HG03565 (cell line): Measurements from ENCODE around the gene PDE10A.

ENCODE experiments used
- ATAC-seq: cut with Tn5 transposase; IDR thresholded peaks from one replicate; pipeline ENCODE4 v1.9.1; 2021; ENCODE audit warnings: mild to moderate bottlenecking, moderate library complexity; ENCODE audit not compliant: unreplicated experiment

PDE10A gene

GRCh38 chr6:165678904-165679303, 15.9 kb upstream of the PDE10A start:
- ATAC-seq, result no peak

DNA sequence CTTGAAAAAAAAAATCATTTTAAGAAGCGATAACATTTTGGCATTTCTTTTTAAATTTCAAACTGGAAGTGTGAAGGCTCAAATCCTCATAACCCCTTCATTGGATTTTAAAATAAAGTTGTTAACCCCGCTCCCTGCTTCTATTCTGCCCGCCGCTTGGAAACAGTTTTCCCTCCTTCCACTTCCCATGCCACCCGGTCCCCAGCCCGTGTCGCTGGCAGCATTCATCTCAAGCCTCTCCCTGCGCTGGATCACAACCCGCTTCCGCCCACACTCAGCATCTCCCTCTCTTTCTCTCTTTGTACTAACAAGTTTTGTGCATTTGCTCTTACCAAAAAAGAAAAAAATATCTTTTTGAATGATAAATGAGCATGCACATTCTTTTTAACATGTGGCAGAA, 15.4 kb upstream of the PDE10A start:
- ATAC-seq, result no peak

GRCh38 chr6:165677091-165677490, 14.1 kb upstream of the PDE10A start:
- ATAC-seq, result no peak

GRCh38 chr6:165676435-165677068, 13.5 kb upstream of the PDE10A start:
- no peak for ATAC-seq

- ATAC-seq, result no peak
Measured at GRCh38 chr6:165675120-165675519, 12.1 kb upstream of the PDE10A start.

GRCh38 chr6:165674155-165675029, 11.4 kb upstream of the PDE10A start:
- ATAC-seq, result no peak

DNA sequence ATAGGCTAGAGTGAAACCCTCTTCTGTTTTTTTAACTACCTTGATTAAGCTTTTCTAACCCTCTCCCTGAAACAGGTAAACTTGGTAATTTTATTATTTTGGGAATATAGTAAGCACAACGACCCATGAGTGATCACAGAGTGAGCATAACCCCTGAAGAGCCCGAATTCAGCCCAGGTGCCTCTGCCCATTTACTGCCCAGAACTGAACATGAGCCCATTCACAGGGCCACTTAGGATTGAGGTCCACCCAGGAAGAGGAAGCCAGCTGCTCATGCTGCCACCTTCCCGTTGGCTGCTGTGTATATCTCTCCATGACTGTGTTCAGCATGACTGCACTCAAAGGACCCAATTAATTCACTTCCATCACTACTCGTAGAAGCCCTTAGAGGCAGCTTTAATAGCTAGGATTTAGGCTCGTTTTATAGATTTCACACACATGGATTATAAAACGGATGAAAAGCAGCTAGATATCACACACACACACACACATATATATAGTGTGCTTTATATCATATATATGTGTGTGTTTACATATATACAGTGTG, 8.3 kb upstream of the PDE10A start:
- no peak for ATAC-seq

DNA sequence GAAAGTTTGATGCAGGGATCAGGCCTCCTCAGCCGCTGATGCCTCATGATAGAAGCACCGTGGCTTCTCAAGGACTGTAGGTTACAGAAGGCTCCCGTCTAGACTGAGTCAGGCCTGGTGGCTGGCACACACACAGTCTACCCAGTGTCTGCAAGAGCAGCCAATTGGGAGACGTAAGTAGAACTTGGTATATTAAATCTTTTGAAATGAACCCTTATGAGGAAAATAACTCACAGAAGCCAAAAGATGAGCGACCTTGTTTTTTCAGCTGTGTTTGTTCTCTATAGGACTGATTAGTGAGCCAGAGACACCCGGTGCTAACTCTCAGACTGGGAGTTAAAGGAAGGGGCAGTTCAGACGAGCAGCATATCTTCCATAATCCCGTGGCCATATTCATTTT, 5.9 kb upstream of the PDE10A start:
- ATAC-seq, result no peak

DNA sequence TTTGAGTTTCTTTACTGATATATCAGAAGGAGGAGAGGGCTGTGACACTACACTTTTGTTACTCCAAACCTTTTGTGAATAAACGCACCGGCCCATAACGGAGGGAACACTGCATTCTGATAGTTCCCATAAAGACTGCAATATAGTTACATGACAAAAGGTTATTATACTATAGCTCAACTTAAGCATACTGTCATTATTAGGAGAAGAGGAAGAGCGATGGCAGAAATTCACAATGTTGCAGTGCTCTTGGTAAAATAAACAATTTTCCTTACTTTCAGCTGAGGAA, 2.3 kb upstream of the PDE10A start:
- no peak for ATAC-seq

DNA sequence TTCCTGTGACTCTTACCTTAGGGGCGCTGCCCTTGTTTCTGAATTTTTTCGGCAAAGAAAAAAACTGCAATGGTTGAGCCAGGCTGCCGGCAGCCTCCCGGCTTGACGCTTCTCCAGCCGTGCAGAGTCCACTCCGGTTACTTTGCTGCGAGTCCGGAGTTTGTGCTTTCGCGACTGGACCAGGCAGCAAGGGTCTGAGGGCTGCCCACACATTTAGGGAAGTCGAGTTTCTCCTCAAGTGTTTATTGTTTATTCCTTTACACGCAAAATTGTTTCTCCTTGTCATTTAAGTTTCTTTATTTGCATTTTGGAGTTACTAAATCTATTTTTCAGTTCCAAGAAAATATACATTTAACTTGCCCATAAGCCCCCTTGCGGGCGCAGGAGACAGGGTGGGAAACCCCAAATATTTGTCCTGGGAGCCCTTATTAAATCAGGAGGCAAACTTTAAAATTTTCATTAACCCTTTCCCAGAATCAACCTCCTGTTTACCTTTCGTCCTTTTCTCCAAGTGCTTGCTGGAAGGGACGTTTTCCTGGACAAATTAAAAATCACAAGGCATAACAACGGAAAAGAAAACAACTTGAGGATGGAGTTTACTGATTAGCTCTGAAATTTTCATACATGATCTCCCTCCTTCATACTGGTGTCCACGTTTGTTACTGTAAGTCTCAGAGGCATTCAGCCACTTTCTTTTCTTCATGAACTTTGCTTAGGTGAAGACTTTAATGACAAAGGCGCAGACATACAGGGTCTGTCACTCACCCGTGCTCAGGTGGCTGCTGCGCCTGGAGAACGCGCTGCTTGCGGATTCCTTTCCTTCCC, 1.7 kb upstream of the PDE10A start:
- ATAC-seq, result no peak

GRCh38 chr6:165663736-165664558, 906 bp upstream of the PDE10A start:
- ATAC-seq, result no peak

DNA sequence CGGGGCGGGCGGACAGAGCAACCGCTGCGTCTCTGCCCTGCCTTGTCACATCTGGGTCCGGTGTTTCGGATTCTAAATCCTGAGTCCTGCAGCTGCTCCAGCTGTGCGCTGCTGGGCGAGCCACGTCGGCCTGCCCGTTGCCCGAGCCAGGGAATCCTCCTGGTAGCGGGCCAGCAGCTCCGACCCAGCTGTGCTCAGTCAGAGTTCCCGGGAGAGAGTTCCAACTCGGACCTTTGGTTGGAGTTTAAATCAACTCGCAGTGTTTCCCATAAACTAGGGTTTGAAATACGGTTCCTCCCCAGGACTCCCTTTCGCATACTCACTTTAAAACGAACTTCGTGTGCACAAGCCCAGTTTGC, 315 bp upstream of the PDE10A start:
- no peak for ATAC-seq

- ATAC-seq, result no peak
Measured at GRCh38 chr6:165662041-165662748, 846 bp downstream of the PDE10A start.

- no peak for ATAC-seq
Measured at GRCh38 chr6:165661664-165662025, 1.4 kb downstream of the PDE10A start.

DNA sequence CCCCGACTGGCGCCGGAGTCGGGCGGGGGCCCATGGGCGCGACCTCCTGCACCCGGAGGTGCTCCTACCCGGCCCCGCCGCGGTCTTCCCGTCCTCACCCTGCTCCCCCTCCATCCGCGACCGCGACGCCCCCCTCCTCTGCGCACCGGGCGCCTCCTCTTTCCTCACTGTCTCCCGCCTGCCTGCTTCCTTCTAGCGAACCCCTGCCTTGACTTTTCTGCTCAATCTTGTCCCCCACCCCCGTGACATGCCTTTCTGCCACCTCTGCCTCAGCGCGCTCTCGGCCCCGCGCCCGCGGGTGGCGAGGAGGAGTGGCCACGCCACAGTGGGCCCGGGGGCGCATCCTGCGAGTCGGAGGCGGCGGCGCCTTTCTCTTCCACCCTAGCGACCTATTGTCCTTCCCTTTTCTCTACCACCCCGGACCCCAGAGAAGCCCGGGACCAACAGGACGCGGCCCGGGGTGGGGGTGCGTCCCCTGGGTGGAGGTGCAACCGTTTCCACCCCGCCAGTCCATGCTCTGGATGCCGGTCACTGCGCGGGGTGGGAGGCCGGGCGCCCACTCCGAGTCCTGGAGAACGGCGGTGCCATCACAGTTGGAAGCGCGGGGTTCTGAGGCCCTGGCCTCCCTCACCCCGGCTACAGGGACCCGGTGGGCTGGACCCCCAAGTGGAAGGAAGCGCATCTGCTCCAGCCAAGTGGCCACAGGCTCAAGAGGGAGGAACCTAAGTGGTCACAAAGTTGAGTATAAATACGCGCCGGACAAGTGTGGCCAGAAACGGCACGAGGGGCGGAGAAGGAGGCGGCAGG, 2.0 kb downstream of the PDE10A start:
- no peak for ATAC-seq

DNA sequence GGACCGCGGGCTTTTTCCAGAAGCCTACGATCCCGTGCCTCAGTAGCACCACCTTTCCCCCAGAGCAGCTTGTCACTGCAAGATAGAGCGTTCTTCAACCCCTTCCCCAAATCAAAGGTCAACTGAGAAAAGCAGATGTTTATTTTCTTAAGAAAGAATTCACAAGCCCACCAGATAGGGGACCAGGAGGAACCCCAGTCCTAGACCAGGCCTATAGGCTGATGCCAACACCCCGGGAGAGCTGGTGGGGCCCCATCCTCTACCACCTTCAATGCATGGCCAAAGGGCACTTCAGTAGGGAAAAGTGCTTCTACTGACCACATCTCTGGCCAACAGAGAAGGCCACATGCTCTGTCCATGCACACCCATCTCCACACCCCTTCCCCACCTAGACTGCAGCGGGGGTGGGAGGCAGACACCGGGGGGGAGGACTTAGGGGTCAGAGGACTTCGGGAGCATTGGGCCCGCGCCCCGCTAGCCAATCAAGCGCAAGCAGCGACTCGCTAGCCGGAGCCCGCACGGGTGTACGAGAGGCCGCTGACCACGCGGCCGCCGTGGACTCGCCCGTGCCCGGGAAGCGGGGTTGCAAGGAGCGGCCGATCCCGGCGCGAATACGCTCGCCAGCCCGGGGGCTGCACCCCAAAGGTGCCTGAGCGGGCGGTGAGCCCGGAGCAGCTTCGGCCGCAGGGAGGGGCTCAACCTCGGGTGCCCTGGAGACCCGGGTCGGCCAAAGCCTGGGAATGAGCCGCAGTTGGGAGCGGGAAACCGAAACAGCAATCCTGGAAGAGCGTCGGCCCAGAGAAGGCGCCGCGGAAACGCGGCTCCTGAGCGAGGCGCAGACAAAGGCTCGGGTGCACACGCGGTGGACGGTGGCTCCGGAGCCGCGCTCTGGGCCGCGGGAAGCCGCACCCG, 2.8 kb downstream of the PDE10A start:
- ATAC-seq, result no peak

DNA sequence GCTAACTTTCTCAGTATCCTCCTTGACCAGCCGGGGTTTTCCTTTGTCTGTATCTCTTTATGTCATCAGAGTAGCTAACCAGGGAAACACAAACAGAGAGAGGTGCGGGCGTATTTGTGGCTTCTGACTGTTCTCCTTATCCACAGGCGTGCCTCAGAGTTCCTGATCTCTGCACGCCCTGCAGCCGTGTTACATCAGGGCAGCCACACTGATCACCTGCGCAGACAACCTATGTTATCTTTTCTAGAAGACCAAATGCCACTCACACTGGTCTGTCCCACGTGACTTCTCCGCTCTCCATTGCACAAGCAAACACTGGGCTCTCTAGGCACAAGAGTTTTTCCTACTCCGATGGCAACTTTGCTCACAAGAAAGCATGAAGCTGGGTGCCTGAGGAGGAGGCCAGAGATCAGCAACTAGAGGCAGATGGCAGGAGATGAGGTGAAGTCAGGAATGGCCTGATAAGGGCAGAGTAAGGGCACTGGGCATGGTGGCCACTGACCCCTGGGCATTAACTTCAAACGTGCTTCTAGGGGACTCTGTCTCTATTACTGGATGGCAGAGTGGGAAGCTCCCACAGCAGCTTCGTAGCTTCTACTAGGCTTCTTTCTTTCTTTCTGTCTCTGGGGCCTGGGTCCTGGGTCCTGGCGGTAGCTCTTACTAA, 4.5 kb downstream of the PDE10A start:
- ATAC-seq, result no peak

DNA sequence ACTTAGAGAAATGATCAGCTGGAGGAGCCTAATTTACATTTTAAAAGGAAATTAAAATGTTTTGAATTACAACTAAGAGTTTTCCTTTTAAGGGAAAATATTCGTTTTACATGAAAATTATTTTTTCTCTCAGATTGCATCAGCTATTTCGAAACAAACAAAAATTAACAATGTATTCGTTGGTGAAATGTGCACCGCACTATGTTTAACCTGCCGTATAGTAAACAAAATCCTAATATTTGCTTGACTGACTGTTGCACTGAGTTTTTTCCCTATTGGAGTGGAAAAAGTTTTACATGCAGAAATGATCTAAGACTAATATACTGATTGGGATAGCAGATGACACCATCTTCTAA, 5.7 kb downstream of the PDE10A start:
- ATAC-seq, result no peak
